Uterus (tissue), 2 donors: Measurements from ENCODE around the gene PCYOX1L.

ENCODE experiments used
- CTCF ChIP-seq, 4 experiments: fragments of 200-600 bp in 2 of 4; fragments of 450-650 bp in 2 of 4; sonication (generic) in 2 of 4; IDR thresholded peaks; one replicate each; pipeline ENCODE4 v1.5.1; 2016 to 2019; ENCODE audit warnings: antibody characterized with exemption in 4 of 4, mild to moderate bottlenecking in 2 of 4, moderate library complexity in 1 of 4
- POLR2A ChIP-seq, 2 donors: fragments of 450-650 bp; IDR thresholded peaks; one replicate each; pipeline ENCODE4 v1.6.1; 2016; ENCODE audit warnings: antibody characterized with exemption in 2 of 2, mild to moderate bottlenecking in 1 of 2, moderate library complexity in 1 of 2

GRCh38 chr5:149418910-149419531, 61.2 kb downstream of the PCYOX1L start:
- TF ChIP-seq CTCF (IDR thresholded peaks at IDR 0.05) (no peak), POLR2A (IDR thresholded peaks at IDR 0.05) (no peak)
